IMR-90 (cell line): Measurements from ENCODE around the gene GAB1. TPM values are rescaled to one million over a fixed set of nuclear protein-coding genes. Genes with fewer than 3 reads are reported as not detected.

ENCODE experiments used
- ATAC-seq: fragments of 200-7000 bp; cut with Tn5 transposase; 2 replicates; pipeline ENCODE4 v1.9.1; 2020; ENCODE audit warnings: low read depth, mild to moderate bottlenecking, moderate library complexity
- BruUV-seq: library from RNA; stranded (reverse); fragments of 400-500 nt; replicated peaks from 2 replicates; lab custom pipeline; 2021; lab: Mats Ljungman, UMichigan
- CTCF ChIA-PET: fragments of 300-600 bp; formaldehyde crosslinking; extraction: SDS; loops from one replicate; lab custom pipeline; 2021; ENCODE audit warnings: antibody characterized with exemption; lab: Yijun Ruan, JAX
- POLR2A ChIA-PET: fragments of 300-600 bp; sonication (Branson Sonifier 250); formaldehyde crosslinking; loops from one replicate; lab custom pipeline; 2022; ENCODE audit warnings: antibody characterized with exemption; ENCODE audit not compliant: unreplicated experiment; lab: Charles Lee
- DNase-seq: peaks from one replicate; pipeline ENCODE4 v3.0.0; 2013
- H2AFZ ChIP-seq: replicated peaks from 2 replicates; pipeline ENCODE3; 2013; ENCODE audit warnings: low read length, mild to moderate bottlenecking; ENCODE audit not compliant: poor library complexity
- H2AK5ac ChIP-seq: 2 replicates; pipeline ENCODE4 v1.6.1; 2013; ENCODE audit warnings: low read depth, low read length, inconsistent platforms
- H2AK9ac ChIP-seq: replicated peaks from 2 replicates; pipeline ENCODE3; 2013; ENCODE audit warnings: mild to moderate bottlenecking, low read depth, low read length, moderate library complexity; ENCODE audit not compliant: poor library complexity
- H2BK120ac ChIP-seq: 2 replicates; pipeline ENCODE4 v1.6.1; 2013; ENCODE audit warnings: low read depth, low read length, inconsistent platforms
- H2BK15ac ChIP-seq: 3 replicates; pipeline ENCODE4 v1.6.1; 2013; ENCODE audit warnings: low read depth, low read length, inconsistent platforms
- H2BK20ac ChIP-seq: 2 replicates; pipeline ENCODE4 v1.6.1; 2013; ENCODE audit warnings: low read depth, mild to moderate bottlenecking, inconsistent platforms, low read length, moderate library complexity
- H2BK5ac ChIP-seq: 2 replicates; pipeline ENCODE4 v1.6.1; 2013; ENCODE audit warnings: mild to moderate bottlenecking, low read depth, low read length, inconsistent platforms; ENCODE audit not compliant: poor library complexity, severe bottlenecking
- H3K14ac ChIP-seq: replicated peaks from 2 replicates; pipeline ENCODE4 v1.6.1; 2013; ENCODE audit warnings: low read depth, low read length, inconsistent platforms
- H3K18ac ChIP-seq: 2 replicates; pipeline ENCODE4 v1.6.1; 2013; ENCODE audit warnings: low read depth, low read length, control low read depth
- H3K23ac ChIP-seq: 2 replicates; pipeline ENCODE4 v1.6.1; 2013; ENCODE audit warnings: low read depth, low read length, inconsistent platforms
- H3K27ac ChIP-seq: 2 replicates; pipeline ENCODE4 v1.5.1; 2013; ENCODE audit warnings: mild to moderate bottlenecking, control low read depth, low read length; ENCODE audit not compliant: insufficient read depth
- H3K27me3 ChIP-seq: 2 replicates; pipeline ENCODE4 v1.6.1; 2013; ENCODE audit warnings: low read length; ENCODE audit not compliant: control insufficient read depth, insufficient read depth
- H3K36me3 ChIP-seq: 2 replicates; pipeline ENCODE4 v1.6.1; 2013; ENCODE audit warnings: low read length, mixed read lengths; ENCODE audit not compliant: control insufficient read depth, insufficient read depth
- H3K4ac ChIP-seq: 2 replicates; pipeline ENCODE4 v1.6.1; 2013; ENCODE audit warnings: low read depth, low read length, inconsistent platforms
- H3K4me1 ChIP-seq: 2 replicates; pipeline ENCODE4 v1.6.1; 2013; ENCODE audit warnings: low read length, mixed read lengths; ENCODE audit not compliant: control insufficient read depth, insufficient read depth
- H3K4me2 ChIP-seq: 2 replicates; pipeline ENCODE4 v1.6.1; 2013; ENCODE audit warnings: low read depth, mild to moderate bottlenecking, control low read depth, low read length, moderate library complexity
- H3K4me3 ChIP-seq: 2 replicates; pipeline ENCODE4 v1.5.1; 2013; ENCODE audit warnings: low read depth, mild to moderate bottlenecking, control low read depth, low read length, moderate library complexity; ENCODE audit not compliant: insufficient read depth
- H3K56ac ChIP-seq: 2 replicates; pipeline ENCODE4 v1.6.1; 2013; ENCODE audit warnings: low read length, inconsistent platforms; ENCODE audit not compliant: insufficient read depth; ENCODE audit errors: extremely low read depth
- H3K79me1 ChIP-seq, 2 experiments: 2 replicates each; pipeline ENCODE4 v1.6.1; 2013; ENCODE audit warnings: low read length in 2 of 2, inconsistent platforms in 1 of 2, low read depth in 1 of 2
- H3K9ac ChIP-seq: 2 replicates; pipeline ENCODE4 v1.6.1; 2013; ENCODE audit warnings: low read depth, low read length, control low read depth
- H3K9me1 ChIP-seq: 2 replicates; pipeline ENCODE4 v1.6.1; 2013; ENCODE audit warnings: low read length, inconsistent platforms; ENCODE audit not compliant: insufficient read depth
- H3K9me3 ChIP-seq: 2 replicates; pipeline ENCODE4 v1.6.1; 2013; ENCODE audit warnings: low read length; ENCODE audit not compliant: control insufficient read depth, insufficient read depth
- H4K20me1 ChIP-seq: 2 replicates; pipeline ENCODE4 v1.6.1; 2013; ENCODE audit warnings: low read length, inconsistent platforms; ENCODE audit not compliant: insufficient read depth
- H4K5ac ChIP-seq: 2 replicates; pipeline ENCODE4 v1.6.1; 2013; ENCODE audit warnings: mild to moderate bottlenecking, low read depth, low read length, control low read depth
- H4K8ac ChIP-seq, 2 experiments: 2 replicates each; pipeline ENCODE4 v1.6.1; 2013; ENCODE audit warnings: low read depth in 2 of 2, low read length in 2 of 2, control low read depth in 1 of 2, inconsistent platforms in 1 of 2
- H4K91ac ChIP-seq: 2 replicates; pipeline ENCODE4 v1.6.1; 2013; ENCODE audit warnings: low read depth, low read length, inconsistent platforms; ENCODE audit not compliant: insufficient read depth
- RCOR1 ChIP-seq: IDR thresholded peaks from 2 replicates; pipeline ENCODE4 v1.6.1; 2012; ENCODE audit warnings: mild to moderate bottlenecking, low read length, improper control_type of control experiment; ENCODE audit not compliant: insufficient replicate concordance
- WGBS, 2 experiments: methylation state at CpG; one replicate each; pipeline versions ENCODE4 v1.1.5 to v1.1.7; 2013; ENCODE audit warnings: missing lambda C conversion rate in 2 of 2; ENCODE audit not compliant: insufficient read length in 1 of 2; ENCODE audit errors: extremely low coverage in 2 of 2; 5-methylcytosine and 5-hydroxymethylcytosine counted together
- dilution Hi-C: fragments of 300-500 bp; cut with HindIII; formaldehyde crosslinking; loops from one replicate; pipeline ENCODE4 v1.14.3; 2018; ENCODE audit warnings: low sequenced_read_pairs; ENCODE audit not compliant: unreplicated experiment
- in situ Hi-C: fragments of 300-500 bp; cut with MboI; formaldehyde crosslinking; loops from 3 replicates; pipeline ENCODE4 v1.14.3; 2019; ENCODE audit warnings: low sequenced_read_pairs, inconsistent platforms, mixed read lengths
- intact Hi-C: fragments of 100-400 bp; cut with micrococcal nuclease; formaldehyde crosslinking; loops from 2 replicates; pipeline ENCODE4 v1.10.0; 2022
- polyA plus RNA-seq, 3 experiments: library from polyadenylated mRNA; depleted of rRNA; stranded (reverse); fragments of >200 nt; gene quantifications; 2 replicates each; pipeline ENCODE4 v1.2.3, GENCODE V29; 2012; ENCODE audit warnings: low replicate concordance in 1 of 3
- total RNA-seq: library from RNA; depleted of rRNA; stranded (reverse); fragments of >200 nt; gene quantifications from 2 replicates; pipeline ENCODE4 v1.2.3, GENCODE V29; 2012

GAB1 gene
- total and polyA plus RNA-seq, 2 of the 4 experiments (the other 2 are of a cell fraction): 2.8 to 12.0 TPM

- Histone ChIP-seq H3K27ac (no peak overlapping the region), H2AFZ (no peak overlapping the region), H3K9me3 (no peaks in the 10 kb centered on the region), H2BK5ac (no peak overlapping the region), H3K4me2 (no peak overlapping the region), H2BK120ac (no peak overlapping the region), H2AK9ac (no peak overlapping the region), H3K14ac (no peak overlapping the region), H3K27me3 (no peaks in the 10 kb centered on the region), H4K20me1 (0 out of 2 replicates have a peak, but pooled peaks cover 13% of the 10 kb centered on the region), H3K36me3 (peaks cover 3% of the 10 kb centered on the region; the same call in 1 of the 2 replicates), H3K23ac (no peak overlapping the region), H2BK15ac (no peak overlapping the region), H4K8ac (no peak overlapping the region), H3K79me1 (peaks cover 7 to 28% of the 10 kb centered on the region in 2 experiments; a peak in 3 of 4 replicates), H4K91ac (no peak overlapping the region), H2BK20ac (no peak overlapping the region), H4K5ac (no peak overlapping the region), H3K56ac (no peak overlapping the region), H3K9ac (no peak overlapping the region), H2AK5ac (no peak overlapping the region), H3K4me1 (peaks cover 5% of the 10 kb centered on the region; the same call in 1 of the 2 replicates), H3K4me3 (no peak overlapping the region), H3K9me1 (no peaks in the 10 kb centered on the region), H3K18ac (no peak overlapping the region), H3K4ac (no peak overlapping the region)
- ATAC-seq (peak; percentile 32), DNase-seq (peak; percentile 58)
- ChIA-PET POLR2A (no interaction called here), CTCF (no interaction called here)
- dilution Hi-C loops: no loop called here
- 40% methylated on average over 2 of the region's 7 CpGs; no CpG with 5 or more reads in 1 of the 2 experiments for WGBS, 2 experiments
- intact Hi-C loops: no loop called here
- in situ Hi-C loops: no loop called here
- no peak for TF ChIP-seq RCOR1
- BruUV-seq: no TSS peak
These were observed 75.1 kb downstream of the GAB1 start for GRCh38 chr4:143411527-143412419.
